Limb (tissue), 2 donors: Measurements from ENCODE around the gene TEDC1.

Experiments
- DNase-seq, 2 donors: peaks; one replicate each; pipeline ENCODE4 v3.0.0-alpha.2; 2016; ENCODE audit errors: extremely low spot score in 2 of 2

The TEDC1 gene

GRCh38 chr14:105473677-105474482 lies 17.2 kb upstream of the TEDC1 start:
- DNase-seq = peak; percentile 79 to 95

- peak in 1 of 2 donors; percentile 83 for DNase-seq
These were observed 16.4 kb upstream of the TEDC1 start, which contains the start of gene CRIP2 for GRCh38 chr14:105474483-105475268. TSS of gene CRIP2 (plus strand) at chr14:105474821. CDS start at chr14:105474863, 42 bp downstream.

DNA sequence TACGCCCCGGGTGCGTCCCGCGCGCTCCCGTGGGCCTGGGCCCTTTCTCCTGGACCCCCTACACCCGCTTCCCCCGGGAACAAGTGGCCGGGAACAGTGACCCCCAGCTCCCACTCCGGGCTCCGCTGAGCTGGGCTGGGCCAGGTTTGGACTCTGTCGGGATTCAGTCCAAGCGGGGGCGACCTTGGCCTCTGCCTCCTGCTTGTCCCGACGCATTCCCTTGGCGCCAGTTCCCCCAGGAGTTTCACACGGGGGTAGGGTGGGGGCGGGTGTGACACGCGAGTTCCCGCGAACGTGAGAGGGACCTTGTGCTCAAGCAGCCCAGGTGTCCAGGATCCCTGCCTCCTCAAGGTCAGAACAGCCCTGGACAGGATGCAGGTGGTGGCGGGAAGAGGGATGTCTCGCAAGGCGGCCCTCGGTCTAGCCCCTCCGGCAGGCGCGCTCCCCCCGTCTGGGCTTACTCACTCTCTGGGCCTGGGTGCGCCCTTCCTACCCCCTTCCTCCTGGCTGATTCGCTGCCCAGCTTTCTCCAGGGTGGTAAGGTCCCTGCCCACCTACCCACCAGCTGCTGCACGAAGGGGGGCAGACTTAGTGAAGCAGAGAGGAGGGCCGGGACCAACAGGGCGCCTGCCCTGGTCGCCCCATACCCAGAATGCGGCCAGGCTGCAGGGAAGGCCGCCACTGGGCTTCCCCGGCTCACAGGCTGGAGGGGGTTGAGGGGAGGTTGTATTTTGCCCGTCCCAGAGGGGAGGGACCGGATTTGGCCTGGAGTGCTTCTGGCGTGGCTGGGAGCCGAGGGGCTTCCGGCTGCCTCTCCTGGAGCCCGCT lies 15.6 kb upstream of the TEDC1 start:
- peak in 1 of 2 donors; percentile 75 for DNase-seq

DNA sequence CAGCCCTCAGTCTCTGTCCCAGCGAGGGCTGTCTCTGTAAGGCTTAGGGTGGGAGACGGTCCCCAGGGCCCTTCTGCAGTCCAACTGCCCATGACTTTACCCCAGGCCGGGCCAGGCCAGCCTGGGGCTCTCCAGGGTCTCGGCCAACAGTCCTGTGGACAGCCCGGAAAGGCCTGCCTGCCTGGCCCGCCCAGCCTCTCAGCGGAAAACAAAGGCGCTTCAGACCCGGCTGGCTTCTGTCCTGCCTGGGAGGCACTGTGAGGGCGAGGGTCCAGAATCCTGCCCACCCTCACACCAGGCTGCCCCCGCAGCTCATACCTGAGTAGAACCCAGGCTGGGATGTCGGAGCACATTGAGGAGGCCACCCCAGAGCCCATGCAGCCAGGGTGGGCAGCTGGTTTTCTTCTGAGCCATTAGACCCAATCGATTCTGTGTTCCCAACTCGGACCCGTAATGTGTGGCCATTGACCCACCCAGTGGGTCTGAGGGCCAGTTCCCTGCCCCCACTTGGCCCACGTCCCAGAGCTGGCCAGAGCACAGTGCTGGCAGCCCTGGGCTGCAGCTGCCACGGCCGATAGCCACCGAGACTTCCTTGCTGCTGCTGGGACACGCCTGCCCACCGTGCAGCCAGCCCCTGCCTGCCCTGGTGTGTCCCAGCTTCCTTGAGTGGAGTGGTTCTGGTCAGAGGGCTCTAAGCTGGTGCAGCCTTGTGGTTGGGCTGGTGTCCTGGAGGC lies 14.8 kb upstream of the TEDC1 start:
- DNase-seq = peak in 1 of 2 donors; percentile 63

GRCh38 chr14:105476831-105477659 lies 14.0 kb upstream of the TEDC1 start:
- DNase-seq = peak in 1 of 2 donors; percentile 47

DNA sequence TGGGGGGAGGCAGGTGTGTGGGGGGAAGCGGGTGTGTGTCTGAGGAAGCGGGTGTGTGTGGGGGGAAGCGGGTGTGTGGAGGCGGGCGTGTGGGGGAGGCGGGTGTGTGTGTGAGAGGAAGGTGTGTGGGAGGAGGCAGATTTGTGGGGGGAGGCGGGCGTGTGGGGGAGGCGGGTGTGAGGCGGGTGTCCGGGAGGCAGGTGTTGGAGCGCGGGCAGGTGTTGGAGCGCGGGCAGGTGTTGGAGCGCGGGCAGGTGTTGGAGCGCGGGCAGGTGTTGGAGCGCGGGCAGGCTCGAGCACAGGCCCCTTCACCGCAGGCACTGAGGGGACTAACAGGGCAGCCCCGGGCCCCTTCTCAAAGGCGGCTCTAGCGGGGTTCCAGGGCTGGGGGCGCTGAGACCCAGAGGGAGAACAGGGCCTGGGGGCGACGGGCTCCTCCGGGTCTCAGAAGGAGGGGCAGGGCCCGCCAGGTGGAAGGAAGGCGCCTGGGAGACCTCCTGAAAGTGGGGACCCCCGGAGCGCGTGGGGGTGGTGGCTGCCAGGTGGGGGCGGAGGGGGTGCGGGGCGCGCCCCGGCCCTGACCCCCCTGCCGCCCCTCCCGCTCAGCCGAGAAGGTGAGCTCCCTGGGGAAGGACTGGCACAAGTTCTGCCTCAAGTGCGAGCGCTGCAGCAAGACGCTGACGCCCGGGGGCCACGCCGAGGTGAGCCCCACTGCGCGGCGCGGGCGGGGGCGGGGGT lies 13.2 kb upstream of the TEDC1 start:
- DNase-seq = peak in 1 of 2 donors; percentile 73

- peak in 1 of 2 donors; percentile 62 for DNase-seq
These were observed 12.4 kb upstream of the TEDC1 start for GRCh38 chr14:105478398-105479251.

DNA sequence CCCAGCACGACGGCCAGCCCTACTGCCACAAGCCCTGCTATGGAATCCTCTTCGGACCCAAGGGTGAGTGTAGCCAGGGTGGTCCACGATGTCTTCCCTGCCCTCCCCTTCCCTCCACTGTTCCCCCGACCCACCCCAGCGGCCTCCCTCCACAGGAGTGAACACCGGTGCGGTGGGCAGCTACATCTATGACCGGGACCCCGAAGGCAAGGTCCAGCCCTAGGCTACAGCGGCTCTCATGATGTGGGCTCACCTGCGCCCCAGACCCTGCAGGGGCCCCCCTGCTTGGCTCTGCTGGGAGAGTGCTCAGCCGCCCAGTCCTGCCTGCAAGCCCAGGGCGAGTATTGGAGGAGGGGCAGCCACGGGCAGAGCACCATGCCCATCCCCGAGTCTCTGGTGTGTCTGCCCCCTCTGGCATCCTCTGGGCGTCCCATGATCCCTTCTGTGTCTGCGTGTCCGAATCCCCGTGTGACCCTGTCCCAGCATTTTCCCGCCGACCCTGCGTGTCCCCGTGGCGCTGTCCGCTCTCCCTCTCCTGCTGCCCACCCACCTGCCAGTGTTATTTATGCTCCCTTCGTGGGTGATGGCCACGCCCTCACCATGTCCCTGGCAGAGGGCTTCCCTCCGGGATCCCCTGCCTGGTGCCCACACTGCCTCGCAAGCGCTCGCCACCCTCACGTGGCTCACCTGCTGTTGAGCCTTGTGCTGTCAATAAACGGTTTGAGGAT lies 11.5 kb upstream of the TEDC1 start:
- peak in 1 of 2 donors; percentile 54 for DNase-seq

GRCh38 chr14:105480199-105480746 lies 10.8 kb upstream of the TEDC1 start:
- DNase-seq = peak in 1 of 2 donors; percentile 50

DNA sequence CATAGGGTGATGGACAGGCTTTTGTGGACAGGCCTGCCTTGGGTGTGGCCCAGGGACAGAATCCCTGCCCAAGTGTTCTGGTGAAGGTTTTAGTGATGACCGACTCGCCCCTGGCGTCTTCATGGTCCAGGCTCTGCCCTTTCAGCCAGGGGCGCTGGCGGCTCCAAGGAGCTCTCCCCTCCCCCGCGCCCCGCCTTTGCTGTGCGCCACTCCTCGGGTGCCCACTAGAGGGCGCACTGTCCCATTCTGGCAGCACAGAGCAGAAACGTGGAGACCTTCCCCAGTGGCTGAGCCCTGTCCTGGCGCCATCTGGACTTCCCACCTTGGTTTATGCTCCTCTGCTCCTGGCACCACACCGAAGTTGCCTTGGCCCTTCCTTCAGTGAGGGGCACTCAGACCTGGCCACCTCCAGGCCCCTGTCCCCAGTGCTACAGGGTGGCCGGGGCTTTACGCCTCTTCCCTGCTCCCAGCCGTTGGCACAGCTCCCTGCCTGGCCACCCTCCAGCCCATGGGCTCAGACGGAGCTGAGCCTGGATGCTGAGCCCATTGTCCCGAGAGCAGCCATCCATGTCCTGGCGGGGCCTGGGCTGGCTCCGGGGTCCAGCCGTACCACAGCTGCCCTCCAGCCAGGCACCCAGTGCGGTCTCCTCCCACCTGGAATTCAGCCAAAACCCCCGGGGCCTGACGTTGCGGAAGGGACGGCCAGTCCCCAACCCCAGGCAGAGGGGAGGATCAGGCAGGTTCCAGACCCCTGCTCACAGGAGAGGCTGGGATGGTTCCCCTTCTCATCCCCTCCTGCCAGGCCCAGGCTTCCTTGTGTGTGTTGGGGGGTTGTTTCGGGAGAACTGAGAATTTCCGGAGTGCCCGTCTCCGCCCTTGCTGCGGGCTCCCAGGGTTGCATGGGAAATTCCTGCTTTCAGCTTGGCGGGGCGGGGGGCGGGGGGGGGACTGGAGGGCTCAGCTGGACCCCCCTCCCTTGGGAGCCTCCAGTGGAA lies 9.9 kb upstream of the TEDC1 start:
- peak; percentile 88 to 97 for DNase-seq

- DNase-seq = peak; percentile 93 to 95
These were observed 9.1 kb upstream of the TEDC1 start for GRCh38 chr14:105481886-105482457.

- DNase-seq = no peak
These were observed 8.4 kb upstream of the TEDC1 start for GRCh38 chr14:105482486-105483110.

GRCh38 chr14:105483300-105484068 lies 7.6 kb upstream of the TEDC1 start:
- DNase-seq = peak in 1 of 2 donors; percentile 54
